ENCODE data around the gene ALK. TPM values are rescaled to one million over a fixed set of nuclear protein-coding genes. Genes with fewer than 3 reads are reported as not detected.
A peak's percentile ranks its signal among the peaks of the same experiment; 100 is the strongest.

The ALK gene
- total RNA-seq, 1 donor from 2014 or later: 0.14 TPM

DNA sequence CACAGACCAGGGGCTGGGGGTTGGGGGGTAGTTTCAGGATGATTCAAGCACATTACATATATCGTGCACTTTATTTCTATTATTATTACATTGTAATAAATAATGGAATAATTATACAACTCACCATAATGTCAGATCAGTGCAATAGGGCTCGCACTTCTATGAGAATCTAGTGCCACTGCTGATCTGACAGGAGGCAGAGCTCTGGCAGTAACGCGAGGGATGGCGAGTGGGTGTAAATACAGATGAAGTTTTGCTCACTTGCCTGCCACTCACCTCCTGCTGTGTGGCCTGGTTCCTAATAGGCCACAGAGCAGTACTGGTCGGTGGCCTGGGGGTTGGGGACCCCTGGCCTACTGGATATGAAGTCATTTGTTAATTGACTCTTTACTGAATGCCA is 615.6 kb downstream of the ALK start:
- H3K36me3 ChIP-seq: no peaks in the 10 kb centered on the region
- TF ChIP-seq, protein P1, sequence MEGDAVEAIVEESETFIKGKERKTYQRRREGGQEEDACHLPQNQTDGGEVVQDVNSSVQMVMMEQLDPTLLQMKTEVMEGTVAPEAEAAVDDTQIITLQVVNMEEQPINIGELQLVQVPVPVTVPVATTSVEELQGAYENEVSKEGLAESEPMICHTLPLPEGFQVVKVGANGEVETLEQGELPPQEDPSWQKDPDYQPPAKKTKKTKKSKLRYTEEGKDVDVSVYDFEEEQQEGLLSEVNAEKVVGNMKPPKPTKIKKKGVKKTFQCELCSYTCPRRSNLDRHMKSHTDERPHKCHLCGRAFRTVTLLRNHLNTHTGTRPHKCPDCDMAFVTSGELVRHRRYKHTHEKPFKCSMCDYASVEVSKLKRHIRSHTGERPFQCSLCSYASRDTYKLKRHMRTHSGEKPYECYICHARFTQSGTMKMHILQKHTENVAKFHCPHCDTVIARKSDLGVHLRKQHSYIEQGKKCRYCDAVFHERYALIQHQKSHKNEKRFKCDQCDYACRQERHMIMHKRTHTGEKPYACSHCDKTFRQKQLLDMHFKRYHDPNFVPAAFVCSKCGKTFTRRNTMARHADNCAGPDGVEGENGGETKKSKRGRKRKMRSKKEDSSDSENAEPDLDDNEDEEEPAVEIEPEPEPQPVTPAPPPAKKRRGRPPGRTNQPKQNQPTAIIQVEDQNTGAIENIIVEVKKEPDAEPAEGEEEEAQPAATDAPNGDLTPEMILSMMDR (IDR thresholded peaks at IDR 0.05; ENCODE audit: borderline replicate concordance): no peak
- H3K4me3 ChIP-seq: no peak overlapping the region
- no peaks in the 10 kb centered on the region for H3K4me1 ChIP-seq
- H3K27me3 ChIP-seq (ENCODE audit: low read depth): peaks cover 51% of the 10 kb centered on the region
- H3K9me3 ChIP-seq (replicated peaks): no peaks in the 10 kb centered on the region
- DNase-seq: no peak
- no peak overlapping the region for H3K27ac ChIP-seq (replicated peaks)
- intact Hi-C loops (cut with micrococcal nuclease): no loop called here

DNA sequence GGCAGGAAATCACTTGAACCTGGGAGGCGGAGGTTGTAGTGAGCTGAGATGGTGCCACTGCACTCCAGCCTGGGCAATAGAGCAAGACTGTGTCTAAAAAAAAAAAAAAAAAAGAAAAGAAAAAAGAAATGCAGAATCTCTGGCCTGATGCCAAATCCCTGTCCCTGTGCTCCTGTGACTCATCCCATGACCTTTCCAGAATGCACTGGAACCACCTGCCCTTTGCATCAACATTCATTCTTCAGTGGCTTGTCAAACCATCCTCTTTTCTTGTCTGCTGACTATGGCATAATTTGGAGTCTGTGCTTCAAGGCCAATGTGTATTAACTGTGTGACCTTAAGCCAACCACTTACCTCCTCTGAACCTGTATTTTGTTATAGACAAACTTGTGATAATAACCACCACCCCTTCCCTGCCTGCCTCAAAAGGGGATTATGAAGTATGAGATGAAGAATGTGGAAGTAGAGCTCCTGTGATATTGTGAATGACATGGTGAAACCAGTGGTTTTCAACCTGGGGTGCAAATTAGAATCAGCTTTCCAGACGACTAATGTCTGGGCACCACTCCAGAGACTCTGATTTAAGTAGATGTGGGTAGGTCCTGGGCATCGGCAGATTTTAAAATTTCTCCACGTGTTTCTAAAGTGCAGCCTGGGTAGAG is 616.9 kb downstream of the ALK start:
- peaks cover 61% of the 10 kb centered on the region for H3K27me3 ChIP-seq (ENCODE audit: low read depth)
- H3K36me3 ChIP-seq: no peaks in the 10 kb centered on the region
- H3K4me1 ChIP-seq: no peaks in the 10 kb centered on the region
- no peaks in the 10 kb centered on the region for H3K9me3 ChIP-seq (replicated peaks)
- no peak for DNase-seq
- intact Hi-C loops (cut with micrococcal nuclease): no loop called here
- H3K4me3 ChIP-seq: no peak overlapping the region
- H3K27ac ChIP-seq (replicated peaks): no peak overlapping the region
- TF ChIP-seq, protein P1 (IDR thresholded peaks at IDR 0.05; ENCODE audit: borderline replicate concordance): no peak

DNA sequence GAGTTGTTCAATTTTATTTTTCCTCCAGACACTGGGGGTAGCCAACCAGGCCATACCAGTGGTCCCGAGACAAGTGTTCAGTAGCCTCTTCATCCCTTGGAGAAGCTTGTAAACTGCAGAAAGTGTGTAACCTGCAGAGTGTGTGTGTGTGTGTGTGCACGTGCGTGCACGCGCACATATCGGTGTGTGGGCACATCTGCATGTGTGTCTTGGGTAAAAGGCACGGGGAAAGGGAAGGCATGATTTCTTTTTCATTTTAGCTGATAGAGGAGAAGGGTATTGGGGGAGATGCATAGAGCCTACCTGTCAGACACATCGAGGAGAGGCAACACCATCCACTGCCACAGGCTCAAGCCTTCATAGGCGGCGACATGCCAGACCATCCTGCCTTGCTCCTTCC is 624.8 kb downstream of the ALK start:
- Histone ChIP-seq H3K4me1 (no peaks in the 10 kb centered on the region), H3K9me3 (replicated peaks) (no peaks in the 10 kb centered on the region), H3K4me3 (no peak overlapping the region), H3K27ac (replicated peaks) (no peak overlapping the region), H3K36me3 (no peaks in the 10 kb centered on the region), H3K27me3 (ENCODE audit: low read depth) (peaks cover 87% of the 10 kb centered on the region)
- intact Hi-C loops (cut with micrococcal nuclease): no loop called here
- TF ChIP-seq, protein P1 (IDR thresholded peaks at IDR 0.05; ENCODE audit: borderline replicate concordance): no peak
- no peak for DNase-seq

DNA sequence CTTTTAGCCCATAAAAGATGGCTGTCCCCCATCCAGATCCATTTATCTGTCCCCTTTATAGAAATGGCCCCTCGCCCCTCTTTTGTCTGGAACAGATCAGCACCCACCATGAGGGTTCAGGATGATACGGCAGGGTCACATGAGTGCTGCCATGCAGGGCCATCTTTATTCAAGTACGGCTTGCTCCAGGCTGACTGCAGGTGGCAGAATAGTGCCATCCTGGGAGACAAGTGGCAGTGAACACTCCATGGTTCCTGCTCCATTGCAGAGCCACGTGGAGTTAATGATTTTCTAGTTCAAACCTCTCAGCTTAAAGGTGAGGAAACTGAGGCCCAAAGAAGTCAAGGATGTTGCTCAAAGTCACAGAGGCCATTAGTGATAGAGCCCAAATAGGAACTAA is 625.5 kb downstream of the ALK start:
- Histone ChIP-seq H3K9me3 (replicated peaks) (no peaks in the 10 kb centered on the region), H3K36me3 (no peaks in the 10 kb centered on the region), H3K27ac (replicated peaks) (no peak overlapping the region), H3K4me1 (no peaks in the 10 kb centered on the region), H3K27me3 (ENCODE audit: low read depth) (peaks cover 85% of the 10 kb centered on the region), H3K4me3 (no peak overlapping the region)
- DNase-seq: no peak
- intact Hi-C loops (cut with micrococcal nuclease): no loop called here
- TF ChIP-seq, protein P1 (IDR thresholded peaks at IDR 0.05; ENCODE audit: borderline replicate concordance): peak; percentile 50

DNA sequence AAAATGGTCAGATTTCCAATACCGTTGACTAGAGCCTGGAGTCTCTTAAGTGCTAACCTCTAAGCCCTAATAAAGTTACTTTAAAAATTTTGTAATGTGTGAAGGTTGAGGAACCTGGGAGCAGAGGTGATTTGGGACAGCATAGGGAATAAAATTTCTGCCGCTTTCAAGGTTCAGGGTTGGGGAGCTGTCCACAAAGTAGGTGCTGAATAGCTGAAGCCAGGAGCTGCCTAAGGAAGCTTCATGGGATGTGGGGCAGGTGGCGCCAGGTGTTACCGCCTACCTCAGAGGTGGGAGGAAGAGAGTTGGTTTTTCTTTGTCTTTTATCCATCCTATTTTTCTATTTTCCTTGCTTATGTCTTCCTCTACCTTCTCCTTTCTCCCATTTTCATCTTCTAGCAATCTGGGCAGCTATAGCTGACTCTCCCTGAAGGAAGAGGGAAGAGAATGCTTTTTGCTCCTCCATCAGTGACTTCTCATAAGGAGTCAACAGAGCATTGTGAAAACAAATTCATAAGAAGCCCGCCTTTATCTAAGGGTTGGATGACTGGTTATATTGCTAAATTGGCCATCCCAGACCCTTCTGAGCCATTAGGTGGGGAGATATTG is 627.5 kb downstream of the ALK start:
- H3K27me3 ChIP-seq (ENCODE audit: low read depth): peaks cover 87% of the 10 kb centered on the region
- no peaks in the 10 kb centered on the region for H3K4me1 ChIP-seq
- TF ChIP-seq, protein P1 (IDR thresholded peaks at IDR 0.05; ENCODE audit: borderline replicate concordance): no peak
- no peak overlapping the region for H3K4me3 ChIP-seq
- H3K27ac ChIP-seq (replicated peaks): no peak overlapping the region
- H3K9me3 ChIP-seq (replicated peaks): no peaks in the 10 kb centered on the region
- intact Hi-C loops (cut with micrococcal nuclease): no loop called here
- DNase-seq: no peak
- H3K36me3 ChIP-seq: no peaks in the 10 kb centered on the region

Data from left ventricle myocardium inferior (tissue), 1 donor.